ENCODE data around the gene CLDN24. TPM values are rescaled to one million over a fixed set of nuclear protein-coding genes. Genes with fewer than 3 reads are reported as not detected.
A peak's percentile ranks its signal among the peaks of the same experiment; 100 is the strongest.

CLDN24 gene
- total RNA-seq, 2 experiments from 2014 or later, result not detected

DNA sequence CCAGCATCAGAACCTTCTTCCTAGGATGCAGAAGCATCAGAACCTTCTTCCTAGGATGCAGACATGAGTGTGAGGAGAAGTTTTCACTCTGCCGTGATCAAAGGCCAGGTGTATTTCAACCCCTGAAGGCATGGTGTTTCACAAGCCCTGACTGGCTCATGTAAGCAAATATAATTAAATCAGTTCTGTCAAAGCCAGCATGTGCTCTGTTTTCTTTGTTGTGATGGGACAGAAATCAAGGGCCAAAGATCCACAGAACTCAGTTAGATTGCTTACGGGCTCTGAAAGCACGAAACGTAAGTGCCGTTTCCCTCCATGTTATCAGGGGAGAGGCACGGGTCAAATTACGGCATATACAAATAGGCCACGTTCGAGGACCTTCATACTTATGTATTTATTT lies 32.0 kb upstream of the CLDN24 start:
- DNase-seq, result no peak
- Mint-ChIP-seq H3K27me3 (ENCODE audit: low read depth) (peaks cover 11% of the 10 kb centered on the region), H3K36me3 (ENCODE audit: low read depth) (no peaks in the 10 kb centered on the region), H3K4me3 (no peak overlapping the region), H3K4me1 (ENCODE audit: low read depth) (peaks cover 8% of the 10 kb centered on the region), H3K27ac (no peak overlapping the region), H3K9me3 (no peaks in the 10 kb centered on the region)
- intact Hi-C loops (cut with micrococcal nuclease), result no loop called here
- CTCF ChIA-PET, result no interaction called here

DNA sequence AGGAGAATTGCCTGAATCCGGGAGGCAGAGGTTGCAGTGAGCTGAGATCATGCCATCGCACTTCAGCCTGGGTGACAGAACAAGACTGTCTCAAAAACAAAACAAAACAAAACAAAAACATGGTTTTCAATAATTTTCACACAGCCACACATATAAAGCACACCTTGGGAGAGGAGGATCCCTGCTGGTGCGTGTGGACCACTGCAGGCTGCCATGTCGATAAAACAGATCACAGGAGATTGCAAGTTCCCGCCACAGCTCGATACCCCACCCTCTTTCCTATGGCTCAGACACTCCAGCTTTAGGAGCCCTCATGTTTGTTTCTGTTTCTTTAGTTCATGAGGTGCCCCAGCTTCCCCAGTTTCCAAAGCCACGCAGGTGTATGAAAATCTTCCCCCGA lies 31.3 kb upstream of the CLDN24 start:
- H3K27me3 Mint-ChIP-seq (ENCODE audit: low read depth), result peaks cover 15% of the 10 kb centered on the region
- no peak overlapping the region for H3K4me3 Mint-ChIP-seq
- no peaks in the 10 kb centered on the region for H3K9me3 Mint-ChIP-seq
- intact Hi-C loops (cut with micrococcal nuclease), result no loop called here
- no peak for DNase-seq
- H3K36me3 Mint-ChIP-seq (ENCODE audit: low read depth), result no peaks in the 10 kb centered on the region
- no peak overlapping the region for H3K27ac Mint-ChIP-seq
- H3K4me1 Mint-ChIP-seq (ENCODE audit: low read depth), result peaks cover 15% of the 10 kb centered on the region
- CTCF ChIA-PET, result no interaction called here

DNA sequence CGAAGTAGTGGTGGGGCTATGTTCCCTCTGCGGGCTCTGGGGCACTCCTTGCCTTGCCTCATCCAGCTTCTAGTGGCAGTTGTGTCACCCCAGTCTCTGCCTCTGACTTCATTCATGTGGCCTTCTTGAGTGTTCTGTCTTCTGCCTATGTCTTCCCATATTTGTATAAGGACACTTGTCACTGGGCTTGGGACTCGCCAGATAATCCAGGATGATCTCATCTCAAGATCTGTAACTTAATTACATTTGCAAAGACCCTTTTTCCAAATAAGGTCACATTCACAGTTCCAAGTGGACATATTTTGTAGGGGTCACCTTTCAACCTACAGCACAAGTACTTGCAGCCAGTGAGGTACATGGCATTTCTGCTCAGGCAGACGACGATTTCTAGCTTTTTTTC lies 30.3 kb upstream of the CLDN24 start:
- no peak for DNase-seq
- intact Hi-C loops (cut with micrococcal nuclease), result no loop called here
- Mint-ChIP-seq H3K36me3 (ENCODE audit: low read depth) (no peaks in the 10 kb centered on the region), H3K4me3 (no peak overlapping the region), H3K4me1 (ENCODE audit: low read depth) (peaks cover 17% of the 10 kb centered on the region), H3K27ac (no peak overlapping the region), H3K27me3 (ENCODE audit: low read depth) (peaks cover 18% of the 10 kb centered on the region), H3K9me3 (no peaks in the 10 kb centered on the region)
- CTCF ChIA-PET, result no interaction called here

DNA sequence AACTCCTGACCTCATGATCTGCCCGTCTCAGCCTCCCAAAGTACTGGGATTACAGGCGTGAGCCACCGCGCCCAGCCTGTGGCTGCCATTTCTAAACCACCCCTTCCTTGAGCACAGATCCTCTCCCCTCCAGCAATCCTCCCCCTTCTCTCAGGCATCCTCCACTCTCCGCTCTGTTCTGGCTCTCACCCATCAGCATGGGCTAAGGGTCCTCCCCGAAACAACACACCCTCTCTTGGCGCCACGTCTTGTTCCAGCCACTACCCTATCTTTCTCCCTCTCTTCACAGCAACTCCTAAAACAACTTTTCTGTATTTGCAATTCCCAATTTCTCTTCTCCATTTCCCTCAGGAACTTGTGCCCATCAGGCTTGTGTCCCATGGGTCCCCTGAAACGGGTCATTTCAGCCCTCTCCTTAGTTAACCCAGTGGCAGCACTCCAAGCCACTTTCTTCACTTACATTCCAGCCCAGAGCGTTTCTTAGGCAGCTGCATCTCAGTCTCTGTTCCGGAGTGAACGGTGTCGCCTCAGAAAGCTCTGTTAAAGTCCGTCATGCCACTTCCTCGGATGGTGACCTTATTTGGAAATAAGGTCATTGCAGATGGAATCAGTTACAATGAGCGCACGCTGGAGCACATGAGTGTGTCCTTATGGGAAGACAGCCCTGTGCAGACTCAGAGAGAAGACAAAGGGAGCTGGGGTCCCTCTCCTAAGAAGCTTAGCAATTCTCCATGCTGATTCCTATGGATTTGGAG lies 28.3 kb upstream of the CLDN24 start:
- Mint-ChIP-seq H3K27ac (no peak overlapping the region), H3K27me3 (ENCODE audit: low read depth) (peaks cover 19% of the 10 kb centered on the region), H3K9me3 (no peaks in the 10 kb centered on the region), H3K36me3 (ENCODE audit: low read depth) (no peaks in the 10 kb centered on the region), H3K4me3 (no peak overlapping the region), H3K4me1 (ENCODE audit: low read depth) (peaks cover 17% of the 10 kb centered on the region)
- CTCF ChIA-PET, result no interaction called here
- DNase-seq, result no peak
- intact Hi-C loops (cut with micrococcal nuclease), result no loop called here

DNA sequence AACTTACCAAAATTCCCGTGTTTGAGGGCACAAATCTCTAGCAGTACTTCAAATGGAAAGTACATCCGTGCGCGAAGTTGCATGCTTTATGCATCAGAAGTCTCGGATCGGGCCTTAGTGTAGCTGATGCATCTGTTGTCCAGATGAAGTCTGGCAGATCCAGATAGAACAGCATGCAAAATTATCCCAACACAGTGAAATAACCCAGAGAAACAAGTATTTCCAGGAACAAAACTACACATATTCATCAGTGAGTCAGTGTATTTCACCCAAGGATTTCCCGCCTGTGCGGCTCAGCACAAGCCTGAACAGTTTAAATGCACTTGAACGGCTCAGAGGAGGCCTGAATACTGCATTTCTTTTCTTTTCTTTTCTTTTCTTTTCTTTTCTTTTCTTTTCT lies 27.4 kb upstream of the CLDN24 start:
- Mint-ChIP-seq H3K4me1 (ENCODE audit: low read depth) (peaks cover 17% of the 10 kb centered on the region), H3K27me3 (ENCODE audit: low read depth) (peaks cover 22% of the 10 kb centered on the region), H3K27ac (no peak overlapping the region), H3K36me3 (ENCODE audit: low read depth) (no peaks in the 10 kb centered on the region), H3K4me3 (no peak overlapping the region), H3K9me3 (no peaks in the 10 kb centered on the region)
- CTCF ChIA-PET, result no interaction called here
- peak; percentile 43 for DNase-seq
- intact Hi-C loops (cut with micrococcal nuclease), result loop anchor here (1.0 to 2.0 kb wide), 2 partner anchors 14 to 49 kb away; no protein-coding TSS in a partner anchor

DNA sequence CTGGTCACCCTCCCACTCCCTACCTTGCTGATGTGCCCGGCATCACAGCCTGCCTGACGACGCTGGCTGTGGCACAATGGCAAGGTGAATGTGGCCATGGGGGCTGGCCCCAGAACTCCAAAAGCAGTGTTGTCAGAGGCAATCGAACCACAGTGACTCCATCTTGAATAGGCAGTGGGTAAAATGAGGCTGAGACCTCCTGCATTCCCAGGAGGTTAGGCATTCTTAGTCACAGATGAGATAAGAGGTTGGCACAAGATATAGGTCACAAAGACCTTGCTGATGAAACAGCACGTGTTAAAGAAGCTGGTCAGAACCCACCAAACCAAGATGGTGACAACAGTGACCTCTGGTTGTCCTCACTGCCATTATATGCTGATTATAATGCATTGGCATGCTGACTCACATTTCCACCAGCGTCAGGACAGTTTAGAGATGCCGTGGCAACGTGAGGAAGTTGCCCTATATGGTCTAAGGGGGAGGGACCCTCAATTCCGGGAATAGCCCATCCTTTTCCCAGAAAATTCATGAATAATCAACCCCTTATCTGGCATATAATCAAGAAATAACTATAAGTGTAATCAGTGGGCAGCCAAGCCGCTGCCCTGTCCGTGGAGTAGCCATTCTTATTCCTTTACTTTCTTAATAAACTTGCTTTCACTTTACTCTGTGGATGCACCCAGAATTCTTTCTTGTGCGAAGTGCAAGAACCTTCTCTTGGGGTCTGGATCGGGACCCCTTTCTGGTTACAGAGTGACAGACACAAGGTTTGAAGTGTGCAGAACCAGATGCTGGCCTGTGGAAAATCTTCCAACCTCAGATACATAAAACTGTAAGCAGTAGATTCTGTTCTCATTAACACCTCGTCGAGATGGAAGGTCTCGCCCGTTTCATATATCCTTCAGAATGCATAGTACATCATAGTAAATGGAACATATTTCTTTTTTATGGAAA lies 26.8 kb upstream of the CLDN24 start:
- intact Hi-C loops (cut with micrococcal nuclease), result loop anchor here (1.0 to 2.0 kb wide), 2 partner anchors 14 to 50 kb away; no protein-coding TSS in a partner anchor
- Mint-ChIP-seq H3K36me3 (ENCODE audit: low read depth) (no peaks in the 10 kb centered on the region), H3K27ac (no peak overlapping the region), H3K4me3 (no peak overlapping the region), H3K9me3 (no peaks in the 10 kb centered on the region), H3K27me3 (ENCODE audit: low read depth) (peaks cover 28% of the 10 kb centered on the region), H3K4me1 (ENCODE audit: low read depth) (peaks cover 17% of the 10 kb centered on the region)
- peak; percentile 73 for DNase-seq
- CTCF ChIA-PET, result no interaction called here

DNA sequence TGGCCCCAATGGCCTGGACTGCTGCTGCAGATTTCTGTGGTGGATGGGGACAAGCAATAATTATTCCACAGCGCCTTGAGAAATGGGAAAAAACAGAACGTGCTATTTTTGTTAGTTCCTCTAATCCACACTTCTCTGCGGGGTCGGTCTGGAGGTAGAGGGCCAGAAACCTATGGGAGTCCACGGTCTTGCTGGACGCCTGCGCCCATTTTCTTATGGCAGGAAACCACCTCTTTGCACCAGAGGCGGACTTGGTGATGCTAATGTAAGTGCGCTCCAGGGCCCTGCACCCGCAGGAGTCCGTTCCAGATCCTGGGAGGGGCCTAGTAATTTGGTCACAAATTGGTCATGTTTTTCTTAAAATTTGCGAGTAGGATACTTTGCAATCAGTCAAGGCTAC lies 25.9 kb upstream of the CLDN24 start:
- H3K4me1 Mint-ChIP-seq (ENCODE audit: low read depth), result peaks cover 18% of the 10 kb centered on the region
- H3K4me3 Mint-ChIP-seq, result no peak overlapping the region
- intact Hi-C loops (cut with micrococcal nuclease), result loop anchor here (2.0 kb wide), 1 partner anchor 51 kb away; no protein-coding TSS in a partner anchor
- H3K9me3 Mint-ChIP-seq, result no peaks in the 10 kb centered on the region
- H3K27ac Mint-ChIP-seq, result no peak overlapping the region
- DNase-seq, result no peak
- no peaks in the 10 kb centered on the region for H3K36me3 Mint-ChIP-seq (ENCODE audit: low read depth)
- CTCF ChIA-PET, result interaction anchor here (1.3 kb wide), 1 partner anchor 59 kb away, joined by 3 read pairs; no protein-coding TSS in a partner anchor
- H3K27me3 Mint-ChIP-seq (ENCODE audit: low read depth), result peaks cover 31% of the 10 kb centered on the region

DNA sequence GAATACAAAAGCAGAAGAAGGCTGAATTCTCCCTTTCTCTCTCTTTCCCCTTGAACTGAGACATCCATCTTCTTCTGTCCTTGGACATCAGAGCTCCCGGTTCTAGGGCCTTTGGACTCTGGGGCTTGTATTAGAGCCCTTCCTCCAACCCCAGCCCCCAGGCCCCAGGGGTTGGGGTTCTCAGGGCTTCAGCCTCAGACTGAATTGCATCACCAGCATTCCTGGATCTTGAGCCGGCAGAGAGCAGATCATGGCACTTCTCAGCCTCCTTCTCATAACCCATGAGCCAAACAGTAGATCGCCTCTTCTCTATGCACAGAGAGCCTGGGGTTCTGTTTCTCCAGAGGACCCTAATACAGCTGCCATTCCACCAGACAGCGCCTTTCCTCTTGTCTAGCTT lies 25.3 kb upstream of the CLDN24 start:
- Mint-ChIP-seq H3K27ac (no peak overlapping the region), H3K4me3 (no peak overlapping the region), H3K27me3 (ENCODE audit: low read depth) (peaks cover 32% of the 10 kb centered on the region), H3K4me1 (ENCODE audit: low read depth) (peaks cover 21% of the 10 kb centered on the region), H3K36me3 (ENCODE audit: low read depth) (no peaks in the 10 kb centered on the region), H3K9me3 (no peaks in the 10 kb centered on the region)
- CTCF ChIA-PET, result interaction anchor here (0.9 to 1.3 kb wide), 2 partner anchors 60 to 449 kb away, joined by 3 read pairs; no protein-coding TSS in a partner anchor
- intact Hi-C loops (cut with micrococcal nuclease), result no loop called here
- no peak for DNase-seq

DNA sequence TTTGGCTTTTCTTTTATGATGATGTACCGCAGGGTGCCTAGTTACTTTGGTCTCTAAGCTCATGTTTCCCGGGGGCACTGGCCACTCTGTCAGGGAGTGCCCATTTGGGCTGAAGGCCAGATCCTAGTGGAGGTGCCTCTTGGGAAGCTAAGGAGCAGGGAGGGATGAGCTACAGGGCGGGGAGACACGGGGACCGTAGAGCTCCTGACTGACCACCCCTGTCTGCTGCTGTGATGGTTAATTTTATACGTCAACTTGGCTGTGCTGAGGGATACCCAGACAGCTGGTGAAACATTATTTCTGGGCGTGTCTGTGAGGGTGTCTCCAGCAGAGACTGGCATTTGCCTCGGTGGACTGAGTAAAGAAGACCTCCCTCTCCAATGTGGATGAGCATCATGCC lies 24.9 kb upstream of the CLDN24 start:
- intact Hi-C loops (cut with micrococcal nuclease), result no loop called here
- Mint-ChIP-seq H3K27me3 (ENCODE audit: low read depth) (peaks cover 33% of the 10 kb centered on the region), H3K36me3 (ENCODE audit: low read depth) (no peaks in the 10 kb centered on the region)

DNA sequence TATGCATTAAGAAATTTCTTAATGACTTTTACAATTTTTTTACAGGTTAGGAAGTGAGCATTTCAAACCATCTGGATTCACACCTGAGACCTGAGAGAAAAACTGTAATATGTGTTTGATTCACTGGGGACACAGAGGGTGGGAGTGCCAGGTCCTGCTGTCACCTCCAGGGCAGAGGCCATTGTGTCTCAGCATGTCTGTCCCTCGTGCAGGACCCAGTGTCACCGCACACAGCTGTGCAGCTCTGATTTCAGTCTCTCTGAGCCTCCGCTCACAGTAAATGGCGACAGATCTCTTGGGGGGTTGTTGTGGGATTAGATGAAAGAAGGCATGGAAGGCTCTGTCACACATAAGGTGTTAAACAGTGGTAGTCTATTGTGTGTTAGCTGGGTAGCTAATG lies 23.0 kb upstream of the CLDN24 start:
- no peak for DNase-seq
- Mint-ChIP-seq H3K4me3 (no peak overlapping the region), H3K27ac (no peak overlapping the region), H3K9me3 (no peaks in the 10 kb centered on the region), H3K36me3 (ENCODE audit: low read depth) (no peaks in the 10 kb centered on the region), H3K27me3 (ENCODE audit: low read depth) (peaks cover 32% of the 10 kb centered on the region), H3K4me1 (ENCODE audit: low read depth) (peaks cover 19% of the 10 kb centered on the region)
- intact Hi-C loops (cut with micrococcal nuclease), result no loop called here
- CTCF ChIA-PET, result no interaction called here

More for the DNA sequence above, 24.9 kb upstream of the CLDN24 start:
- Mint-ChIP-seq H3K27ac (no peak overlapping the region), H3K9me3 (no peaks in the 10 kb centered on the region), H3K4me1 (ENCODE audit: low read depth) (peaks cover 21% of the 10 kb centered on the region), H3K4me3 (no peak overlapping the region)
- DNase-seq, result no peak
- CTCF ChIA-PET, result interaction anchor here (0.9 to 1.3 kb wide), 2 partner anchors 60 to 449 kb away, joined by 3 read pairs; no protein-coding TSS in a partner anchor

DNA sequence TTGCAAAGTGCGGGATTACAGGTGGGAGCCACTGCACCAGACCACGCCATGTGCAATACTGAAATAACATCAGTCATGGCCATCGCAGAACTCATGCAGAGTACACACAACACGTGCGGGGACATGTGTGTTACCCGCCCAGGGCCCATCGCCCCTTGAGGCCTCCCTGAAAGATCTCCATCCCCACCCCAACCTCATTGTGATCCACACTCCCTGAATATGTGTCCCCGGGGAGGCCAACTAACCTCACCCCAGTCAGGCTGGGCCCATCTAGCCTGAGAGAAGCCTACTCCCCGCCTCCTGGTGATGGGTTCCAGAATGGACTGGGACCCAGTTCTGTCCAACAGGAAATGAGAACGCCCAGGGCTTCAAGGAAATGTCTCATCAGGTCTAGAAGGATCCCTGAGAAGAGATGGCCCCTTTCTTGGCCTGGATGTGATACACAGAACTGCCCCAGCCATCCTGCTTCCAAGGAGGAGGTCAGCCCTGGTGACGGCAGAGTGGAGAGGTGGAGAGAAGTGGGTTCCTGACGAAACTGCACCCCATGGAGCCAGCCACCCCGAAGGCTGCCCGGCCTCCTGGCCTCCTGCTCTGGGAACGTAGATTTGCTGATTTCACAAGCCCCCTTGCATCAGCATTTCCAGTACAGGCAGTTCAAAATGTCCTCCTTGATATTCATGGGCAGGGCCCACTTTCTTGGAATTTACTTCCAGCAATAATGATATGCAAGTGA lies 22.5 kb upstream of the CLDN24 start:
- intact Hi-C loops (cut with micrococcal nuclease), result loop anchor here (5.0 kb wide), 1 partner anchor 163 kb away; the partner anchor contains the start of gene ING2
- no peak overlapping the region for H3K27ac Mint-ChIP-seq
- H3K36me3 Mint-ChIP-seq (ENCODE audit: low read depth), result no peaks in the 10 kb centered on the region
- peaks cover 32% of the 10 kb centered on the region for H3K27me3 Mint-ChIP-seq (ENCODE audit: low read depth)
- no peak overlapping the region for H3K4me3 Mint-ChIP-seq
- CTCF ChIA-PET, result no interaction called here
- H3K4me1 Mint-ChIP-seq (ENCODE audit: low read depth), result peaks cover 18% of the 10 kb centered on the region
- no peaks in the 10 kb centered on the region for H3K9me3 Mint-ChIP-seq
- DNase-seq, result no peak

DNA sequence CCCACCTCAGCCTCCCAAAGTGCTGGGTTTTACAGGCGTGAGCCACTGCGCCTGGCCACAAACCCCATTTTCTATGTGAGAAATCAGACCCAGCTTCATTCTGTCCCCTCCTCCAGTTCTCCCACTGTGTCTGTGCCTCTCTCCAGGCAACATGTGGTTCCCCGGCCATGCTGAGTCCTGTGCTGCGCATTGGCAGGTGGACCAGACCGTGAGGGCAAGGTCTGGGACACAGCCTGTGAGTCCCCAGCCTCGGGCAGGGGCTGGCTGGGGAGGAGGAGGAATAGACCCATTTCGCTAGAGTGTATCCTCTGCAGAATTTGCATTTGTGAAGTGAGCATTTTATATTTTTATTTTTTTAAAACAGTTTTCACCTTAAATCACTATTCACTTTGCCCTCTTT lies 21.5 kb upstream of the CLDN24 start:
- H3K4me1 Mint-ChIP-seq (ENCODE audit: low read depth), result peaks cover 8% of the 10 kb centered on the region
- H3K27ac Mint-ChIP-seq, result no peak overlapping the region
- DNase-seq, result no peak
- H3K36me3 Mint-ChIP-seq (ENCODE audit: low read depth), result no peaks in the 10 kb centered on the region
- H3K4me3 Mint-ChIP-seq, result no peak overlapping the region
- intact Hi-C loops (cut with micrococcal nuclease), result loop anchor here (5.0 kb wide), 1 partner anchor 164 kb away; the partner anchor contains the start of gene ING2
- CTCF ChIA-PET, result no interaction called here
- no peaks in the 10 kb centered on the region for H3K9me3 Mint-ChIP-seq
- peaks cover 26% of the 10 kb centered on the region for H3K27me3 Mint-ChIP-seq (ENCODE audit: low read depth)
